ENCODE measurements around the gene GNRHR. TPM values are rescaled to one million over a fixed set of nuclear protein-coding genes. Genes with fewer than 3 reads are reported as not detected.
A peak's percentile ranks its signal among the peaks of the same experiment; 100 is the strongest.
"Not testable (repeated sequence)": the region's sequence is repeated elsewhere in the genome, so short reads cannot be mapped to it uniquely, and the experiment has no call there.

GNRHR gene
- total and polyA plus RNA-seq, 4 experiments from 2014 or later = not detected

DNA sequence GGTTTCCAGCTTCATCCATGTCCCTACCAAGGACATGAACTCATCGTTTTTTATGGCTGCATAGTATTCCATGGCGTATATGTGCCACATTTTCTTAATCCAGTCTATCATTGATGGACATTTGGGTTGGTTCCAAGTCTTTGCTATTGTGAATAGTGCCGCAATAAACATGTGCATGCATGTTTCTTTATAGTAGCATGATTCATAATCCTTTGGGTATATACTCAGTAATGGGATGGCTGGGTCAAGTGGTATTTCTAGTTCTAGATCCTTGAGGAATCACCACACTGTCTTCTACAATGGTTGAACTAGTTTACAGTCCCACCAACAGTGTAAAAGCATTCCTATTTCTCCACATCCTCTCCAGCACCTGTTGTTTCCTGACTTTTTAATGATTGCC is 23.7 kb downstream of the GNRHR start:
- H3K4me3 Mint-ChIP-seq; H3K36me3 ChIP-seq (ENCODE audit: insufficient read depth, low read length); H3K4me1 ChIP-seq (ENCODE audit: insufficient read depth, low read length); DNase-seq; POLR2A ChIA-PET (ENCODE audit: partially characterized antibody); intact Hi-C loops (cut with micrococcal nuclease); H3K9me3 ChIP-seq (ENCODE audit: control insufficient read depth in 1 of 2, low read length in 2 of 2); H3K4me3 ChIP-seq (ENCODE audit: low read length in 2 of 2); H3K27me3 Mint-ChIP-seq; H3K4me1 Mint-ChIP-seq; CTCF ChIA-PET (ENCODE audit: partially characterized antibody); H3K27ac Mint-ChIP-seq; H3K27ac ChIP-seq (ENCODE audit: low read depth, low read length); H3K27me3 ChIP-seq (ENCODE audit: insufficient read depth, low read length): not testable (repeated sequence)
- Mint-ChIP-seq H3K36me3 (peaks cover 5 to 49% of the 10 kb centered on the region in 2 donors), H3K9me3 (peaks cover 0 to 10% (median 3%) of the 10 kb centered on the region in 8 donors)

DNA sequence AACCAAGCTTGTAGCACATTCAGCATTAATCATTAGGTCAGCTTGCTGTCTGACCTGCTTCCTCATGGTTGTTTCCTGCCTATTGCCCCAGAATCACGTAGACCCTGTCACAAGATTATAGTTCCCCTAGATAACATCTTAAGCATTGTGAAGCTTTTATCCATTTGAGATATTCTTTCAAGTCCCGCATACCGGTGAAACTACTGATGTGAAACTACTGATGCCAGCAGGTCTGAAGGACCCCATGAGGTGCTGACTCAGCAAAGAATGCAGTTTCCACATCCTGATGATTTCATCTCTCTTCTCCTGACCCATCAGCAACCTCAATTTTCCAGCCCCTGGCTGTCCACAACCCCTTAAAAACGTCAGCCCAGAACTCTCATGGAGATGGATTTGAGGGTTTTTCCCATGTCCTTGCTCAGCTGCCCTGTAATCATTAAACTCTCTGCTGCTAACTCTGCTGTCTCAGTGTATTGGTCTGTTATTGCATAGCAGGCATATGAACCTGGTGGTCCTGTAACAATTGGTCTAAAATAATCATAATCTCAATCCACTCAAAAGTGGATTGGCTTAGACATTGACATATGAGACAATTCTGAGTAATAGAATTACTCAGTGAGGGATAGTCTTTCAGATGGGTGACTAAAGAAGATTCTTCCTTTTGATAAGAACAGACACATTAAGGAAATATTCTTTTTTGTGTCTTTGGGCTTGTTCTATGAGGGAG is 26.9 kb downstream of the GNRHR start:
- H3K27me3 ChIP-seq (ENCODE audit: insufficient read depth, low read length) = no peaks in the 10 kb centered on the region
- no peak overlapping the region for H3K27ac Mint-ChIP-seq
- H3K27me3 Mint-ChIP-seq = no peaks in the 10 kb centered on the region
- no peaks in the 10 kb centered on the region for H3K36me3 ChIP-seq (ENCODE audit: insufficient read depth, low read length)
- no peak for DNase-seq
- H3K4me1 Mint-ChIP-seq = peaks cover 0 to 9% (median 3%) of the 10 kb centered on the region in 4 donors
- no peaks in the 10 kb centered on the region for H3K9me3 ChIP-seq (ENCODE audit: control insufficient read depth in 1 of 2, low read length in 2 of 2)
- peaks cover 8 to 42% of the 10 kb centered on the region in 2 donors for H3K36me3 Mint-ChIP-seq
- H3K27ac ChIP-seq (ENCODE audit: low read depth, low read length) = no peak overlapping the region
- POLR2A ChIA-PET (ENCODE audit: partially characterized antibody) = no interaction called here
- CTCF ChIA-PET (ENCODE audit: partially characterized antibody) = interaction anchor here (1.5 kb wide), 1 partner anchor 19 kb away, joined by 6 read pairs; no protein-coding TSS in a partner anchor
- peak overlapping the region in 1 of 8 donors; percentile 5 for H3K4me3 Mint-ChIP-seq
- H3K4me3 ChIP-seq (ENCODE audit: low read length in 2 of 2) = no peak overlapping the region
- H3K9me3 Mint-ChIP-seq = peaks cover 0 to 10% (median 2%) of the 10 kb centered on the region in 8 donors
- H3K4me1 ChIP-seq (ENCODE audit: insufficient read depth, low read length) = no peaks in the 10 kb centered on the region
- intact Hi-C loops (cut with micrococcal nuclease) = no loop called here

DNA sequence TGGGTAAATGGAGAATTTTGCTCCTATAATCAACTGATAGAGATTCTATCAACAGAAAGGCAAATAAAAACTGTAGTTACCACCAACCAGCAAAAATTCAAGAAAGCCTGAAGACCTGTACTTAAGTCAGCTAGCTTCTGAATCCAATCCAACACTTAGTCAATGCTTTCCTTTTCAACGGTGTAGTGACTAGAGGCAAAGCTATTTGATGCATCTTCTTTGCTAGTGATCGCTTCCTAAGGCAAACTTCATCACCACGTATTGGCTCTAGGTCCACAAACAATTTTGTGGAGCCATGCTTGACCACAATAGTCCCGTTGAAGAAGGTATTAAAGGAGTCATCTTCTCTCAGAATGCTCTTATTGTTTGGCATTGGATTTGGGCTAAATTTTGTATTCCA is 28.2 kb downstream of the GNRHR start:
- Histone ChIP-seq H3K4me3 (ENCODE audit: low read length in 2 of 2) (no peak overlapping the region), H3K4me1 (ENCODE audit: insufficient read depth, low read length) (no peaks in the 10 kb centered on the region), H3K27me3 (ENCODE audit: insufficient read depth, low read length) (no peaks in the 10 kb centered on the region), H3K9me3 (ENCODE audit: control insufficient read depth in 1 of 2, low read length in 2 of 2) (no peaks in the 10 kb centered on the region), H3K36me3 (ENCODE audit: insufficient read depth, low read length) (no peaks in the 10 kb centered on the region), H3K27ac (ENCODE audit: low read depth, low read length) (no peak overlapping the region)
- CTCF ChIA-PET (ENCODE audit: partially characterized antibody) = interaction anchor here (0.8 to 1.3 kb wide), 2 partner anchors 20 to 21 kb away, joined by 3 to 4 read pairs; no protein-coding TSS in a partner anchor
- Mint-ChIP-seq H3K27me3 (no peaks in the 10 kb centered on the region), H3K36me3 (peaks cover 12 to 39% of the 10 kb centered on the region in 2 donors), H3K9me3 (peaks cover 0 to 10% (median 3%) of the 10 kb centered on the region in 8 donors), H3K4me1 (peaks cover 0 to 9% (median 5%) of the 10 kb centered on the region in 4 donors), H3K27ac (no peak overlapping the region), H3K4me3 (peak overlapping the region in 1 of 8 donors; percentile 21)
- intact Hi-C loops (cut with micrococcal nuclease) = no loop called here
- POLR2A ChIA-PET (ENCODE audit: partially characterized antibody) = no interaction called here
- no peak for DNase-seq

DNA sequence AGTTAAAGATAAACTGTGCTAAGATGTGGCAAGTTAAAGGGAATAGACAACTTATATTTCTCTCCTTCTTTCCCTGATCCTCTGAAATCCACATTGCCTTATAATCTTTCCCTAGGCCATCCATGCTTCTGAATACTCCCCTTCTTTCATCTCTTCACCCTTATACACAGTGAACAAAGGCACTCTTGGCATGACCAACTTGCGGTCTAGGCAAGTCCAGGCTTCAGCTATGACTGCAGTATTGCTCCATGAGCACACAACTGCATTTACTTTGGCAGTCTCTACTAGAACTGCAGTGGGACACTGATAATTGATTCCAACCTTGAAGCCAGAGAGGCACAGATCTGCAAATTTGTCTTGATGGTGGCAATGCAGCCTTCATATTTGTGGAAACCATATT is 29.1 kb downstream of the GNRHR start:
- Histone ChIP-seq H3K27ac (ENCODE audit: low read depth, low read length) (no peak overlapping the region), H3K27me3 (ENCODE audit: insufficient read depth, low read length) (no peaks in the 10 kb centered on the region), H3K9me3 (ENCODE audit: control insufficient read depth in 1 of 2, low read length in 2 of 2) (no peaks in the 10 kb centered on the region), H3K36me3 (ENCODE audit: insufficient read depth, low read length) (no peaks in the 10 kb centered on the region), H3K4me1 (ENCODE audit: insufficient read depth, low read length) (no peaks in the 10 kb centered on the region), H3K4me3 (ENCODE audit: low read length in 2 of 2) (no peak overlapping the region)
- CTCF ChIA-PET (ENCODE audit: partially characterized antibody) = interaction anchor here (0.8 to 1.3 kb wide), 2 partner anchors 21 to 22 kb away, joined by 3 to 4 read pairs; no protein-coding TSS in a partner anchor
- Mint-ChIP-seq H3K27me3 (no peaks in the 10 kb centered on the region), H3K27ac (no peak overlapping the region), H3K36me3 (peaks cover 16 to 41% of the 10 kb centered on the region in 2 donors), H3K4me1 (peaks cover 0 to 9% (median 5%) of the 10 kb centered on the region in 4 donors), H3K9me3 (peaks cover 0 to 10% (median 3%) of the 10 kb centered on the region in 8 donors), H3K4me3 (no peak overlapping the region)
- POLR2A ChIA-PET (ENCODE audit: partially characterized antibody) = no interaction called here
- DNase-seq = no peak
- intact Hi-C loops (cut with micrococcal nuclease) = no loop called here

DNA sequence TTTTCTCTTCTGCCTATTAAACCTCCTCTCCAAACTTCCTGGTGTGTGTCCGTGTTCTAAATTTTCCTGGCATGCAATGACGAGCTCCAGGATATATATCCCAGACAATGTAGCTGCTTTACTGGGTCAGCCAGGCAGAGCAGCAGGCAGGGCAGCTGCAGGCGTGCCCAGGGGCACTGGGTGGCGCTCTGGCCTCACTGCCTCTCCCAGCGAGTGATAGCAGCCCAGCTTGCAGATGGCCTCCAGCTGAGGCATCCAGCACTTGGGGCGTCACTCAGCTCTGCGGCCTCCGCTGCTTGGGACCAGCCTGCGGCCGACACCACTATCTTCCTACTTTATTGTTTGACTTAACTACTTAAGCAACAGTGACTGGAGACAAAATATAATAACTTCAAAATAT is 30.2 kb downstream of the GNRHR start:
- H3K27ac Mint-ChIP-seq = no peak overlapping the region
- CTCF ChIA-PET (ENCODE audit: partially characterized antibody) = interaction anchor here (1.3 kb wide), 1 partner anchor 23 kb away, joined by 3 read pairs; no protein-coding TSS in a partner anchor
- H3K4me1 ChIP-seq (ENCODE audit: insufficient read depth, low read length) = no peaks in the 10 kb centered on the region

DNA sequence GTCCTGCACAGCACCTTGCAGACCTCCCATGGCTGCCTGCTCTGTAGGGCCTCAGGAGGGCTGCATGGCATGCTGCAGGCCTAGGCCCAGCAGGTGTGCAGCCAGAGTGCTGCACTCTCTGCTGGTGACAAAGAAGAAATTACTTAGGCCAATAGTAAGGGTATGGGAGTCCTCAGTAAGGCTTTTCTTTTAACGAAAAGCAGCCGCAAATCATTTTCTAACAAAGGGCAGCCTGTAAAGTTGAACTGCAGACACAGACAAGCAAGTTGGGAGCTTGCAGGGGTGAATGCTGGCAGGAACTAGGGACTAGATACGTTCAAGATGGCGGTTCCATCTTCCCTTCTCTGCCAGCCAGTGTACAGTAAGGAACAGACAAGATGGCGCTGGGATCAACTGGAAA is 30.8 kb downstream of the GNRHR start:
- peaks cover 10 to 27% of the 10 kb centered on the region in 2 donors for H3K36me3 Mint-ChIP-seq
- no peaks in the 10 kb centered on the region for H3K36me3 ChIP-seq (ENCODE audit: insufficient read depth, low read length)
- H3K27ac Mint-ChIP-seq = no peak overlapping the region
- no peaks in the 10 kb centered on the region for H3K27me3 ChIP-seq (ENCODE audit: insufficient read depth, low read length)
- no peaks in the 10 kb centered on the region for H3K27me3 Mint-ChIP-seq
- no peak overlapping the region for H3K27ac ChIP-seq (ENCODE audit: low read depth, low read length)
- no peak overlapping the region for H3K4me3 ChIP-seq (ENCODE audit: low read length in 2 of 2)
- peaks cover 0 to 9% (median 5%) of the 10 kb centered on the region in 4 donors for H3K4me1 Mint-ChIP-seq
- CTCF ChIA-PET (ENCODE audit: partially characterized antibody) = interaction anchor here (1.3 kb wide), 1 partner anchor 23 kb away, joined by 3 read pairs; no protein-coding TSS in a partner anchor
- peaks cover 0 to 10% (median 3%) of the 10 kb centered on the region in 8 donors for H3K9me3 Mint-ChIP-seq
- DNase-seq = no peak
- H3K4me1 ChIP-seq (ENCODE audit: insufficient read depth, low read length) = no peaks in the 10 kb centered on the region
- POLR2A ChIA-PET (ENCODE audit: partially characterized antibody) = no interaction called here
- H3K9me3 ChIP-seq (ENCODE audit: control insufficient read depth in 1 of 2, low read length in 2 of 2) = no peaks in the 10 kb centered on the region
- intact Hi-C loops (cut with micrococcal nuclease) = no loop called here
- H3K4me3 Mint-ChIP-seq = peak overlapping the region in 1 of 8 donors; percentile 24

More for the DNA sequence above, 30.2 kb downstream of the GNRHR start:
- Histone ChIP-seq H3K27ac (ENCODE audit: low read depth, low read length) (no peak overlapping the region), H3K36me3 (ENCODE audit: insufficient read depth, low read length) (no peaks in the 10 kb centered on the region), H3K4me3 (ENCODE audit: low read length in 2 of 2) (no peak overlapping the region), H3K27me3 (ENCODE audit: insufficient read depth, low read length) (no peaks in the 10 kb centered on the region), H3K9me3 (ENCODE audit: control insufficient read depth in 1 of 2, low read length in 2 of 2) (no peaks in the 10 kb centered on the region)
- intact Hi-C loops (cut with micrococcal nuclease) = no loop called here
- Mint-ChIP-seq H3K9me3 (peaks cover 0 to 10% (median 3%) of the 10 kb centered on the region in 8 donors), H3K36me3 (peaks cover 10 to 33% of the 10 kb centered on the region in 2 donors), H3K4me3 (no peak overlapping the region), H3K27me3 (no peaks in the 10 kb centered on the region), H3K4me1 (peaks cover 0 to 9% (median 5%) of the 10 kb centered on the region in 4 donors)
- no peak for DNase-seq
- POLR2A ChIA-PET (ENCODE audit: partially characterized antibody) = no interaction called here

DNA sequence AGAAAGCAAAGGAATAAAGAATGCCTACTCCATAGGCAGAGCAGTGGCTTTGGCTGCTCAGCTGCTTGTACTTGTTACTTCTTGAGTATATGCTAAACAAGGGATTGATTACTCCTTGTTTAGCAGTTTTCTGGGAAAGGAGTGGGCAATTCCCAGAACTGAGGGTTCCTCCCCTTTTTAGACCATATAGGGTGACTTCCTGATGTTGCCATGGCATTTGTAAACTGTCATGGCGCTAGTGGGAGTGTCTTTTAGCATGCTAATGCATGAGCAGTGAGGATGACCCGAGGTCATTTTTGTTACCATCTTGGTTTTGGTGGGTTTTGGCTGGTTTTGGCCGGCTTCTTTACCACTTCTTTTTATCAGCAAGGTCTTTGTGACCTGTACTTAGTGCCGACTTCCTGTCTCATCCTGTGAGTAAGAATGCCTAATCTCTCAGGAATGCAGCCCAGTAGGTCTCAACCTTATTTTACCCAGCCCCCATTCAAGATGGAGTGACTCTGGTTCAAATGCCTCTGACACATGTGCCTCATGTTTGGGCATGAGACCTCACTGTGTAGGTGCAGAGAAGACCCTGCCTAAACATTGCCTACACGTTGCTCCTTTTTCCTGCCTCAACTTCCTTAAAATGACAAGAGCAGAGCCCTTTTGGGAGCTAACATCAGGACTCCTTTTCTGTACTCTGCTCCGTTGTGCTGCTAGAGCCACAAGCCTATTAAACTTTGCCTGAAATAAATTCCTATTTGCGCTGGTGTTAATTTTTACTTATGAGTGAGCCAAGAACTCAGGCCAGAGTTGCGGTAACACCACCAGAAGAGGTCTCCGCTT is 32.2 kb downstream of the GNRHR start:
- Mint-ChIP-seq H3K27ac (peak overlapping the region in 1 of 7 donors; percentile 19), H3K4me3 (no peak overlapping the region), H3K4me1 (peaks cover 0 to 3% (median 3%) of the 10 kb centered on the region in 4 donors), H3K36me3 (peaks cover 10 to 34% of the 10 kb centered on the region in 2 donors), H3K27me3 (no peaks in the 10 kb centered on the region), H3K9me3 (peaks cover 0 to 5% (median 1%) of the 10 kb centered on the region in 8 donors)
- no peaks in the 10 kb centered on the region for H3K36me3 ChIP-seq (ENCODE audit: insufficient read depth, low read length)
- ChIA-PET POLR2A (ENCODE audit: partially characterized antibody) (no interaction called here), CTCF (ENCODE audit: partially characterized antibody) (no interaction called here)
- H3K27me3 ChIP-seq (ENCODE audit: insufficient read depth, low read length) = no peaks in the 10 kb centered on the region
- intact Hi-C loops (cut with micrococcal nuclease) = no loop called here
- no peaks in the 10 kb centered on the region for H3K9me3 ChIP-seq (ENCODE audit: control insufficient read depth in 1 of 2, low read length in 2 of 2)
- DNase-seq = no peak
- no peak overlapping the region for H3K27ac ChIP-seq (ENCODE audit: low read depth, low read length)
- no peaks in the 10 kb centered on the region for H3K4me1 ChIP-seq (ENCODE audit: insufficient read depth, low read length)
- H3K4me3 ChIP-seq (ENCODE audit: low read length in 2 of 2) = no peak overlapping the region
